Gastrocnemius medialis (tissue), 4 donors: ENCODE measurements around the gene ARID1B.

ENCODE experiments used
- POLR2A ChIP-seq, 2 donors: fragments of 450-650 bp; IDR thresholded peaks; one replicate each; pipeline ENCODE4 v1.6.1; 2017; ENCODE audit warnings: antibody characterized with exemption in 2 of 2, mild to moderate bottlenecking in 2 of 2, moderate library complexity in 2 of 2
- TF ChIP-seq, protein P1 (sequence below), 5 experiments: fragments of 450-650 bp in 3 of 5; fragments of 200-600 bp in 2 of 5; sonication (generic) in 2 of 5; IDR thresholded peaks in 4 of 5; conservative IDR thresholded peaks in 1 of 5; 1 replicate in 4 of 5; 2 replicates in 1 of 5; pipeline ENCODE4 v1.5.1; 2016 to 2019; ENCODE audit warnings: antibody characterized with exemption in 5 of 5, mild to moderate bottlenecking in 3 of 5, moderate library complexity in 3 of 5

DNA sequence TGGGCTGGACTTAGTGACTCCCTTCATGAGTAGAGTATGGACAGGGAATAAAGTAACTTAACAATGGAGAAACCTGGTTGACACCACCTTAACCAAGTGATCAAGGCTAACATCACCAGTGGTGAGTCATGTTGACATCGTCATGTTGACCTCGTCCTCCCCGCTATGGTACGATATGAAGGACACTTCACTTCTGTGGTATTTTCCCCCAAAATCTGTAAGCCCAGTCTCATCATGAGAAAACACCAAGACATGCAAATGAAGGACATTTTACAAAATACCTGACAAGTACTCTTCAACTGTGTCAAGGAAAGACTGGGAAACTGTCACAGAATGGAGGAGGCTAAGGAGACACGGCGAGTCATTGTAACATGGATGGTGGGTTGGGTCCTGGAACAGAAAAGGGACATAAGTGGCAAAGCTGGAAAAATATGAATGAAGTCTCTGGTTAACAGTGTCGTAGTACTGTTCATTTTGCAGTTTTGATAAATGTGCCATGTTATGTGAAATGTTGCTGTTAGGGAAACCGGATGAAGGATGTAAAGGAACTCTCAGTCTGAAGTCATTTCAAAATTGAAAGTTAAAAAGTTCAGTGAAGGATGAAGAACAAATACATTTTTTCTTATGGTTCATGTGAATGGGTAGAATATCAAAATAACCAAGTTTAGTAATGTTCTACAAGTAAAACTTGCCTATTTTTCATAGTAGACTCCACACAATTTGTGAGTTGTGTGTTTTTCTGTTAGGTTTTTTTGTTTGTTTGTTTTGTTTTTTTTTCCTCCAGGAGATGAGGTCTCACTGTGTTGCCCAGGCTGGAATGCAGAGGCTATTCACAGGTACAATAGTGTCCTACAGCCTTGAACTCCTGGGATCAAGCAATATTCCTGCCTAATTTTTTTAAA, 298.6 kb downstream of the ARID1B start:
- TF ChIP-seq, protein P1, sequence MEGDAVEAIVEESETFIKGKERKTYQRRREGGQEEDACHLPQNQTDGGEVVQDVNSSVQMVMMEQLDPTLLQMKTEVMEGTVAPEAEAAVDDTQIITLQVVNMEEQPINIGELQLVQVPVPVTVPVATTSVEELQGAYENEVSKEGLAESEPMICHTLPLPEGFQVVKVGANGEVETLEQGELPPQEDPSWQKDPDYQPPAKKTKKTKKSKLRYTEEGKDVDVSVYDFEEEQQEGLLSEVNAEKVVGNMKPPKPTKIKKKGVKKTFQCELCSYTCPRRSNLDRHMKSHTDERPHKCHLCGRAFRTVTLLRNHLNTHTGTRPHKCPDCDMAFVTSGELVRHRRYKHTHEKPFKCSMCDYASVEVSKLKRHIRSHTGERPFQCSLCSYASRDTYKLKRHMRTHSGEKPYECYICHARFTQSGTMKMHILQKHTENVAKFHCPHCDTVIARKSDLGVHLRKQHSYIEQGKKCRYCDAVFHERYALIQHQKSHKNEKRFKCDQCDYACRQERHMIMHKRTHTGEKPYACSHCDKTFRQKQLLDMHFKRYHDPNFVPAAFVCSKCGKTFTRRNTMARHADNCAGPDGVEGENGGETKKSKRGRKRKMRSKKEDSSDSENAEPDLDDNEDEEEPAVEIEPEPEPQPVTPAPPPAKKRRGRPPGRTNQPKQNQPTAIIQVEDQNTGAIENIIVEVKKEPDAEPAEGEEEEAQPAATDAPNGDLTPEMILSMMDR (IDR thresholded peaks at IDR 0.05 in 4 of 5, conservative IDR thresholded peaks at IDR 0.05 in 1 of 5): no peak
- no peak for TF ChIP-seq POLR2A (IDR thresholded peaks at IDR 0.05)
